DND-41 (cell line): ENCODE measurements around the gene PIP5KL1.

Experiments used
- ATAC-seq: fragments of 200-7000 bp; cut with Tn5 transposase; 3 replicates; pipeline ENCODE4 v1.9.1; 2021; ENCODE audit warnings: low read depth; ENCODE audit not compliant: insufficient read depth
- DNase-seq: peaks from one replicate; pipeline ENCODE4 v3.0.0-alpha.2; 2020
- H2AFZ ChIP-seq: 2 replicates; pipeline ENCODE4 v1.6.0; 2012; ENCODE audit warnings: low read depth, low read length
- H3K27ac ChIP-seq: 2 replicates; pipeline ENCODE4 v1.5.1; 2012; ENCODE audit warnings: low read length, inconsistent platforms
- H3K27me3 ChIP-seq: fragments of 200-600 bp; sonication (generic); 2 replicates; pipeline ENCODE4 v1.6.0; 2012; ENCODE audit warnings: low read length, mild to moderate bottlenecking, inconsistent platforms; ENCODE audit not compliant: insufficient read depth, poor library complexity
- H3K36me3 ChIP-seq: 2 replicates; pipeline ENCODE4 v1.5.1; 2012; ENCODE audit warnings: low read length, inconsistent platforms; ENCODE audit not compliant: insufficient read depth
- H3K4me1 ChIP-seq: 2 replicates; pipeline ENCODE4 v1.5.1; 2012; ENCODE audit warnings: mild to moderate bottlenecking, low read length; ENCODE audit not compliant: insufficient read depth
- H3K4me2 ChIP-seq: 2 replicates; pipeline ENCODE4 v1.6.0; 2012; ENCODE audit warnings: mild to moderate bottlenecking, moderate library complexity, low read length, inconsistent platforms; ENCODE audit not compliant: insufficient read depth
- H3K4me3 ChIP-seq, 2 experiments: fragments of 200-600 bp in 1 of 2; shearing (Covaris generic) in 1 of 2; 2 replicates each; pipeline ENCODE4 v1.5.1; 2012 to 2016; ENCODE audit warnings: inconsistent platforms in 2 of 2, low read length in 2 of 2, mild to moderate bottlenecking in 2 of 2, low read depth in 1 of 2, moderate library complexity in 1 of 2
- H3K79me2 ChIP-seq: 2 replicates; pipeline ENCODE4 v1.6.0; 2012; ENCODE audit warnings: low read length, inconsistent platforms; ENCODE audit not compliant: insufficient read depth
- H3K9ac ChIP-seq: 2 replicates; pipeline ENCODE4 v1.6.0; 2012; ENCODE audit warnings: low read depth, mild to moderate bottlenecking, inconsistent platforms, low read length, moderate library complexity
- H3K9me3 ChIP-seq: 2 replicates; pipeline ENCODE4 v1.5.1; 2012; ENCODE audit warnings: low read length, moderate library complexity, mild to moderate bottlenecking, inconsistent platforms; ENCODE audit not compliant: insufficient read depth, severe bottlenecking
- H4K20me1 ChIP-seq: 2 replicates; pipeline ENCODE4 v1.6.0; 2012; ENCODE audit warnings: low read length; ENCODE audit not compliant: insufficient read depth
- EZH2 ChIP-seq: IDR thresholded peaks from 3 replicates; pipeline ENCODE4 v1.6.1; 2012; ENCODE audit warnings: borderline replicate concordance, low read depth, mild to moderate bottlenecking, moderate library complexity, low read length, inconsistent platforms; ENCODE audit not compliant: severe bottlenecking
- TF ChIP-seq, protein P1 (sequence below): IDR thresholded peaks from 2 replicates; pipeline ENCODE4 v1.5.1; 2012; ENCODE audit warnings: borderline replicate concordance, low read length, moderate library complexity, mild to moderate bottlenecking; ENCODE audit not compliant: poor library complexity, severe bottlenecking; ENCODE audit errors: extremely low read depth

PIP5KL1 gene

DNA sequence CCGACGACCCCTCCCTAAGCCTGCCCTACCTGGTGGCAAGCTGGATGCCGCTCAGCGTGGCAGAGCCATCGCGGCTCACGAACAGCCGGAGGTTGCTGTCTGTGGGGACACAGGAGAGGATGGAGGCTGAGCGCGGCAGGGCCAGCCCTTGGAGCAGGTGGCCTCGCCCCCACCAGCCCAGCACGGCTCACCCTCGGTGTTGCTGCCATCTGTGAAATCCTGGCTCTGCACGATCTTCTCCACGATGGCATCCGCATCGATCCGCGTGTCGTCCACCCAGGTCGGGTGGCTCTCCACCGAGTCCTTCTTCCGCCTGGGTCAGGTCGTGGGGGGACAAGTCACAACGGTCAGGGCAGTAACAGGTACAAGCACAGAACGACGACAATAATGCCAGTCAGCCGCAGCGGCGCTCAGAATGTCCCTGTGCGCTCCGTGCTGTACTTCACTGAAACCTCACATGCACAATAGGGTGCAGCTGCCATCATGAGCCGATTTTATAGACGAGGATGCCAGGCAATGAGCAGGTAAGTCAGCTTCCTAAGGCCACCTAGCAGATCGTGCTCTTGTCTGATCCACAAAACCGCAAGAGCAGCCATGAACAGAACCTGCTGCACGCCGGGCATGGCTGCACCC lies 14.1 kb upstream of the PIP5KL1 start:
- Histone ChIP-seq H3K4me2 (no peak overlapping the region), H3K9ac (no peak overlapping the region), H3K4me1 (peaks cover 6% of the 10 kb centered on the region; the same call in 1 of the 2 replicates), H4K20me1 (no peaks in the 10 kb centered on the region; the same call in 1 of the 2 replicates), H3K36me3 (peaks cover 22% of the 10 kb centered on the region; the same call in 1 of the 2 replicates), H3K4me3 (no peak overlapping the region), H2AFZ (no peak overlapping the region), H3K9me3 (no peaks in the 10 kb centered on the region), H3K79me2 (no peaks in the 10 kb centered on the region), H3K27ac (no peak overlapping the region), H3K27me3 (no peaks in the 10 kb centered on the region)
- no peak for ATAC-seq
- TF ChIP-seq EZH2, result no peak
- TF ChIP-seq, protein P1, sequence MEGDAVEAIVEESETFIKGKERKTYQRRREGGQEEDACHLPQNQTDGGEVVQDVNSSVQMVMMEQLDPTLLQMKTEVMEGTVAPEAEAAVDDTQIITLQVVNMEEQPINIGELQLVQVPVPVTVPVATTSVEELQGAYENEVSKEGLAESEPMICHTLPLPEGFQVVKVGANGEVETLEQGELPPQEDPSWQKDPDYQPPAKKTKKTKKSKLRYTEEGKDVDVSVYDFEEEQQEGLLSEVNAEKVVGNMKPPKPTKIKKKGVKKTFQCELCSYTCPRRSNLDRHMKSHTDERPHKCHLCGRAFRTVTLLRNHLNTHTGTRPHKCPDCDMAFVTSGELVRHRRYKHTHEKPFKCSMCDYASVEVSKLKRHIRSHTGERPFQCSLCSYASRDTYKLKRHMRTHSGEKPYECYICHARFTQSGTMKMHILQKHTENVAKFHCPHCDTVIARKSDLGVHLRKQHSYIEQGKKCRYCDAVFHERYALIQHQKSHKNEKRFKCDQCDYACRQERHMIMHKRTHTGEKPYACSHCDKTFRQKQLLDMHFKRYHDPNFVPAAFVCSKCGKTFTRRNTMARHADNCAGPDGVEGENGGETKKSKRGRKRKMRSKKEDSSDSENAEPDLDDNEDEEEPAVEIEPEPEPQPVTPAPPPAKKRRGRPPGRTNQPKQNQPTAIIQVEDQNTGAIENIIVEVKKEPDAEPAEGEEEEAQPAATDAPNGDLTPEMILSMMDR, result no peak
- no peak for DNase-seq

DNA sequence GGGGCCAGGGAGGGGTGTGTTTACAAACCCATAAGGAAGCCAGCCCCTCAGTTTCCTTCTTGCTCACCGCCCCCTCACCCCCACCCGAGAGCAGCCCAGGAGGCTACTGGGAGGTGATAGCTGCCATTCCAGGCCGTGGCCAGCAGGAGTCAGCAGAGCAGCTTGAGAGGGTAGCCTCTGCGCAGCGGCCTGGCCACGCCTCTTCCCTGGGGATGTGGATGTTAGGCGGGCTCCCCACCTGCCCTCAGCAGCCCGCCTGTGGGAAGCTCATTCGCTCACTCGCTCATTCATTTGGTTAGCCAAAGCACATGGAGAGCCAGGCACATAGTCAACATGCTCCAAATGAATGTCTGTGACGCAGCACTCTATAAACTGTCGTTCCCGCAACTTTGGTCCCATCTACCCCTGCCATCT lies 13.2 kb upstream of the PIP5KL1 start:
- no peaks in the 10 kb centered on the region for H3K27me3 ChIP-seq
- peak; percentile 91 for ATAC-seq
- H4K20me1 ChIP-seq, result no peaks in the 10 kb centered on the region; the same call in 1 of the 2 replicates
- H3K9ac ChIP-seq, result no peak overlapping the region
- H2AFZ ChIP-seq, result no peak overlapping the region
- no peaks in the 10 kb centered on the region for H3K79me2 ChIP-seq
- peaks cover 6% of the 10 kb centered on the region; the same call in 1 of the 2 replicates for H3K4me1 ChIP-seq
- peak overlapping the region; percentile 50; the same call in 1 of the 2 replicates for H3K27ac ChIP-seq
- H3K36me3 ChIP-seq, result peaks cover 22% of the 10 kb centered on the region; the same call in 1 of the 2 replicates
- no peaks in the 10 kb centered on the region for H3K9me3 ChIP-seq
- H3K4me2 ChIP-seq, result no peak overlapping the region
- no peak overlapping the region for H3K4me3 ChIP-seq
- TF ChIP-seq, protein P1, result peak; percentile 83
- TF ChIP-seq EZH2, result no peak
- peak; percentile 83 for DNase-seq

DNA sequence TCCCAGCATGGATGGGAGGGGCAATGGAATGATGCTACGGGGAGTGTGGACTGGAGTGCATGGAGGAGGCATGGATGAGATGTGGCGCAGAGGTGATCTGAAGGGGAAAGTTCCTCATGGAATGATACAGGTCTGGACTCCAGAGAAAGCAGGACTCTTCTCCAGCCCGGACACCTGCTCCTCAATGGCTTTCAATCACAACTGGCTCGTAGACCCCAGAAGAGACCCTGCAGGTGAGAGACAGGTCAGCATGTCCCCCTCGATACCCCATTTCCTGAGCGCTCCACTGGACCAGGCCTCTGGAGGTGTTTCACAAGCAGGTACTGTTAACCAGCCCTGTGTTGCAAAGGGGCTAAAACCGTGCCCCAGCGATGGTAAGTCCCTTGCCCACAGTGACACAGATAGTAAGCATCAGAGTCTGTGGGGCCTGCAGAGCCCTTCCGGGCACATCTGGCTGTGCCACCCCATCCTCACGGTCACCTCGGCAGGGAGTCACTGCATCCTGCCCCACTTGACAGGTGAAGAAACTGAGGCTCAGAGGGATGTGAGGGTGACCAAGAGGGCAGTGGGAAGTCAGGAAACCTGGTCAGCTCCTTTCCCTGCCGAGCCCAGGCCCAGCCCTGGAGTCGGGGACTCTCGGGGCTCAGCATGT lies 12.6 kb upstream of the PIP5KL1 start:
- H3K9ac ChIP-seq, result no peak overlapping the region
- DNase-seq, result no peak
- H3K79me2 ChIP-seq, result no peaks in the 10 kb centered on the region
- no peak; the same call in 2 of the 3 replicates for ATAC-seq
- no peak overlapping the region for H3K4me3 ChIP-seq
- H3K4me2 ChIP-seq, result no peak overlapping the region
- H3K27me3 ChIP-seq, result no peaks in the 10 kb centered on the region
- TF ChIP-seq EZH2, result no peak
- TF ChIP-seq, protein P1, result no peak
- no peaks in the 10 kb centered on the region for H3K9me3 ChIP-seq
- H3K4me1 ChIP-seq, result peaks cover 9% of the 10 kb centered on the region
- no peak overlapping the region for H2AFZ ChIP-seq
- H4K20me1 ChIP-seq, result no peaks in the 10 kb centered on the region
- no peak overlapping the region for H3K27ac ChIP-seq
- peaks cover 22% of the 10 kb centered on the region; the same call in 1 of the 2 replicates for H3K36me3 ChIP-seq
